A549 (cell line): ENCODE data around the gene APOD.
"Not testable (repeated sequence)": the region's sequence is repeated elsewhere in the genome, so short reads cannot be mapped to it uniquely, and the experiment has no call there.

ENCODE experiments used
- NR3C1 ChIP-seq: fragments of >200 bp; sonication (Bioruptor Twin); formaldehyde crosslinking; IDR thresholded peaks from 3 replicates; pipeline ENCODE4 v1.6.1; 2017
- POLR2A ChIP-seq: IDR thresholded peaks from 2 replicates; pipeline ENCODE4 v1.6.1; 2012; ENCODE audit warnings: mild to moderate bottlenecking, low read length
- TP53 ChIP-seq: fragments of 250-450 bp; sonication (Bioruptor Pico); IDR thresholded peaks from 2 replicates; pipeline ENCODE4 v1.5.0; 2021; ENCODE audit warnings: mild to moderate bottlenecking, moderate library complexity

- TF ChIP-seq NR3C1; POLR2A; TP53 (CRISPR knock-in tag): not testable (repeated sequence)
Measured at GRCh38 chr3:195621095-195621494, 37.4 kb upstream of the APOD start.
